Testis (tissue), 2 donors: ENCODE results near the gene DNAJB14.

Source experiments
- CTCF ChIP-seq, 3 experiments: fragments of 450-650 bp in 2 of 3; fragments of 200-600 bp in 1 of 3; sonication (generic) in 1 of 3; IDR thresholded peaks; one replicate each; pipeline ENCODE4 v1.5.1; 2016 to 2019; ENCODE audit warnings: antibody characterized with exemption in 3 of 3, mild to moderate bottlenecking in 2 of 3, moderate library complexity in 1 of 3
- POLR2A ChIP-seq: fragments of 450-650 bp; IDR thresholded peaks from one replicate; pipeline ENCODE4 v1.6.1; 2017; ENCODE audit warnings: antibody characterized with exemption, mild to moderate bottlenecking, moderate library complexity

GRCh38 chr4:99885687-99886086 is 60.7 kb downstream of the DNAJB14 start:
- TF ChIP-seq POLR2A = no peak
- TF ChIP-seq CTCF (IDR thresholded peaks at IDR 0.05) = no peak
